ENCODE data around the gene TBC1D1. TPM values are rescaled to one million over a fixed set of nuclear protein-coding genes. Genes with fewer than 3 reads are reported as not detected.

The TBC1D1 gene
- total and polyA plus RNA-seq, 2 of the 8 experiments (the other 6 are each of a cell fraction or from before 2014, with no cell fraction given), result 96.9 to 162 TPM

DNA sequence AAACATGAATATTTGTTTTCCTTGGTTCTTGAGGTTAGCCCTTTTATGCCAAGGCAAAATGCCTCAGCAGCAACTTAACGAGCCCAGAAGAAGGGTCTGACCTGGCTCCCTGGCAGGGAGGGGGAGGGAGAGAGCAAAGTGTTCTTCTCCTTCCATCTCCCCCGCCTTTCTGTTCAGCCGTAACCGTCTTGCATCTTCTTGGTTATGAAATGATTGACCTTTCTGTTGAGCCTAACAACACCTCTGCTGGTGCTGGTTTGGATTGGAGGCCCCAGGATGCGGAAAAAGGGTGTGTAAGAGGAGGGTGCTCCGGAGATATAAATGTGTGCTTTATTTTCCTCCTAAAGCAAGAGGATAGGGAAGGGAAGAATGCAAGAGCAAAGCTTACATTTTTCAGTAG is 114.0 kb downstream of the TBC1D1 start:
- Histone ChIP-seq H2BK12ac (ENCODE audit: low read depth, low read length) (peak overlapping the region; percentile 64; the same call in 1 of the 2 replicates), H2BK15ac (ENCODE audit: low read length) (no peak overlapping the region), H3K18ac (ENCODE audit: extremely low read depth, low read length) (0 out of 2 replicates have a peak overlapping the region, but pooled peaks have one; percentile 14), H4K8ac (ENCODE audit: extremely low read depth, insufficient read depth, low read length) (no peak overlapping the region), H3K23ac (ENCODE audit: insufficient read length) (no peak overlapping the region), H3K4me2 (ENCODE audit: insufficient read depth in 1 of 2, low read depth in 2 of 2, low read length in 2 of 2) (0 out of 4 replicates have a peak overlapping the region, but pooled peaks of 1 of the 2 experiments have one; percentile 6), H3K4ac (replicated peaks; ENCODE audit: insufficient read length, low read depth, low read length) (no peak overlapping the region), H3K27ac (ENCODE audit: low read depth, low read length) (no peak overlapping the region), H2BK5ac (ENCODE audit: low read depth, low read length) (no peak overlapping the region), H2AK5ac (ENCODE audit: low read depth, low read length) (peak overlapping the region; percentile 41; the same call in 1 of the 2 replicates), H3K79me1 (ENCODE audit: low read depth, low read length) (peaks cover 9% of the 10 kb centered on the region; the same call in 1 of the 2 replicates), H2AFZ (ENCODE audit: low read length) (no peak overlapping the region), H3K14ac (ENCODE audit: insufficient read length) (no peak overlapping the region), H3K9me3 (ENCODE audit: insufficient read depth in 2 of 2, low read depth in 1 of 2, low read length in 1 of 2) (no peaks in the 10 kb centered on the region), H3K56ac (replicated peaks; ENCODE audit: insufficient read length, low read depth, low read length) (no peak overlapping the region), H3K23me2 (ENCODE audit: low read depth, low read length) (no peaks in the 10 kb centered on the region), H4K20me1 (replicated peaks in 1 of 2; ENCODE audit: control insufficient read depth in 1 of 2, insufficient read depth in 2 of 2, low read length in 2 of 2) (no peaks in the 10 kb centered on the region), H3K4me3 (ENCODE audit: extremely low read depth in 1 of 4, insufficient read depth in 2 of 4, low read depth in 3 of 4, low read length in 4 of 4) (no peak overlapping the region; a peak in 1 of 8 replicates), H4K5ac (ENCODE audit: insufficient read length, low read depth, low read length) (no peak overlapping the region), H3K79me2 (ENCODE audit: control insufficient read depth in 1 of 2, insufficient read depth in 2 of 2, low read length in 2 of 2) (peaks cover 3 to 62% of the 10 kb centered on the region in 2 experiments), H3K4me1 (replicated peaks in 1 of 4; ENCODE audit: control insufficient read depth in 3 of 4, insufficient read depth in 4 of 4, low read length in 3 of 4) (peaks cover 9 to 31% (median 20%) of the 10 kb centered on the region in 4 experiments; a peak in 6 of 7 replicates), H2BK120ac (replicated peaks; ENCODE audit: low read depth, low read length) (no peak overlapping the region), H3K27me3 (replicated peaks in 1 of 4; ENCODE audit: control insufficient read depth in 3 of 4, extremely low read depth in 1 of 4, insufficient read depth in 3 of 4, low read length in 3 of 4) (no peaks in the 10 kb centered on the region), H3K36me3 (ENCODE audit: control insufficient read depth in 2 of 4, insufficient read depth in 4 of 4, low read length in 3 of 4) (no peaks in the 10 kb centered on the region), H4K91ac (replicated peaks; ENCODE audit: insufficient read length, low read length) (no peak overlapping the region), H3K9ac (replicated peaks in 1 of 4; ENCODE audit: extremely low read depth in 1 of 4, low read depth in 3 of 4, low read length in 3 of 4) (no peak overlapping the region), H2BK20ac (ENCODE audit: low read length) (0 out of 2 replicates have a peak overlapping the region, but pooled peaks have one; percentile 10)
- POLR2A ChIA-PET (ENCODE audit: partially characterized antibody), result interaction anchor here (1.0 to 3.8 kb wide), 3 partner anchors 10 to 28 kb away, joined by 3 to 15 read pairs (median 4); no protein-coding TSS in a partner anchor
- CTCF ChIA-PET (ENCODE audit: partially characterized antibody), result interaction anchor here (1.1 to 1.6 kb wide), 2 partner anchors 11 to 15 kb away, joined by 3 to 4 read pairs; no protein-coding TSS in a partner anchor
- 77% methylated on average over 6 of the region's 6 CpGs; no CpG with 5 or more reads in 1 of the 2 experiments for WGBS, 2 experiments (ENCODE audit: extremely low coverage in 1 of 2, insufficient coverage in 1 of 2, insufficient read length in 1 of 2, insufficient replicate concordance in 2 of 2, low coverage in 1 of 2, low lambda C conversion rate in 2 of 2, missing lambda C conversion rate in 1 of 2)
- DNase-seq (ENCODE audit: low read depth in 1 of 2, low spot score in 2 of 2), result no peak
- FAIRE-seq, result peak; percentile 57
- TF ChIP-seq SP4 (IDR thresholded peaks at IDR 0.05; ENCODE audit: low read length) (no peak), RBBP5 (IDR thresholded peaks at IDR 0.05; ENCODE audit: borderline replicate concordance, low read depth, low read length) (no peak), SP2 (IDR thresholded peaks at IDR 0.05; ENCODE audit: low read length) (no peak), GABPA (IDR thresholded peaks at IDR 0.05; ENCODE audit: borderline replicate concordance, insufficient read depth, low read length) (no peak), POU5F1 (IDR thresholded peaks at IDR 0.05; ENCODE audit: low read depth, low read length) (no peak), EP300 (IDR thresholded peaks at IDR 0.05; ENCODE audit: borderline replicate concordance in 1 of 2, low read depth in 2 of 2, low read length in 2 of 2) (no peak), SRF (IDR thresholded peaks at IDR 0.05; ENCODE audit: low read depth, low read length) (no peak), HDAC2 (IDR thresholded peaks at IDR 0.05; ENCODE audit: borderline replicate concordance in 1 of 2, low read depth in 2 of 2, low read length in 2 of 2) (no peak), POLR2AphosphoS5 (IDR thresholded peaks at IDR 0.05; ENCODE audit: low read depth, low read length) (no peak), YY1 (IDR thresholded peaks at IDR 0.05; ENCODE audit: low read depth, low read length) (no peak)
